GM18507 (cell line): ENCODE measurements around the gene CARS1.
A peak's percentile ranks its signal among the peaks of the same experiment; 100 is the strongest.

Source experiments
- DNase-seq: peaks from one replicate; pipeline ENCODE4 v3.0.0; 2011; ENCODE audit warnings: low read depth; ENCODE audit not compliant: insufficient read length; ENCODE audit errors: extremely low spot score
- FAIRE-seq: peaks from 2 replicates; lab custom pipeline; 2011; peaks lifted over from hg19 to GRCh38; lab: Jason Lieb, UNC

Gene CARS1

DNA sequence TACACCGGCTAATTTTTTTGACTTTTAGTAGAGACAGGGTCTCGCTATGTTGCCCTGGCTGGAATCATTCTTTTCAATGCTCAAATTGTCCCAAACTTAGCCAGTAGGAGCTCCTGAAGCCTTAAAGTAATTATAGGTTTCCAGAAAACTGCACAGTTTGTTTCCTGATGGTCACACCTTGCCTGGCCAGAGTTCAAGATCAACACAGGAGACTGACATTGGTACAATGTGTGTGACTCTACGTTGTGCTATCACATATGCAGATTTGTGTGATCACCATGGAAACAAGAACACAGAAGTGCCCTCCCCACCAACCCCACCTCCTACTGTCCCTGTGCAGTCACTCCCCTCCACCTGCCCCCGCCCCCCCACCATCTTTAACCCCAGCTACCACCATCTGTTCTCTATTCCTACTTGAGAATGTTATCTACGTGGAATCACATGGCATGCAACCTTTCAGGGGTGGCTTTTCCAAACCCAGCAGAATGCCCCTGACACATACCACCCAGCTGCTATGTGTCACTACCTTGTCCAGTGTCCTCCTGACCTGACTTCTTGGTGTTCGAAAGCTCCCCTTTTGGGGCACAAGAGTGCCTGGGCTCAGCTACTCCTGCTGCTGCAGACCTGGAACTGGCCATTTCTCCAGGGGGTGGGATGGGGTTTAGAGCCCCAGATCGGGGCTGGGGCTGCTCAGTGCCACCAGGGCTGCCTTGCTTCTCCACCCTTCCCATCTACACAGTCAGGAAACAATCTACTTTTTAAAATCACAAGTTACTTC is 59.0 kb downstream of the CARS1 start:
- DNase-seq (no peak), FAIRE-seq (no peak)

DNA sequence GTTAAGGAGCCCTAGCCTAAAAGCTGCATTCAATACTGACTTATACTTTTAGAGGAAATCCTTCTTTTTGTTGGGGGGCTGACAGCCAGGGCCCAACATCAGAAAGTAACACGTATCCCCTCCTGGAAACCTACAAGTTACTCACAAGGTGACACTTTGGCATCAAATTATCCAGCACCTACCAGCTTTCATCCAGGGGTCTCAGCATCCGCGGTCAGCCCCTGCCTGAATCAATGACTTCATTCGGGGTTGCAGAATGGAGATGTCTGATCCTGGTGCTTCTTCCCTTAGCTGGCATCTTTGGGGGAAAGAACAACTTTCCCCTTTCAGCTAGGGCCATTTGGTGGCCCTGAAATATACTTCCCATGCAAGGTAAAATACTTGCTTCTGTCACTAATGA is 59.8 kb downstream of the CARS1 start:
- no peak for FAIRE-seq
- DNase-seq: no peak

DNA sequence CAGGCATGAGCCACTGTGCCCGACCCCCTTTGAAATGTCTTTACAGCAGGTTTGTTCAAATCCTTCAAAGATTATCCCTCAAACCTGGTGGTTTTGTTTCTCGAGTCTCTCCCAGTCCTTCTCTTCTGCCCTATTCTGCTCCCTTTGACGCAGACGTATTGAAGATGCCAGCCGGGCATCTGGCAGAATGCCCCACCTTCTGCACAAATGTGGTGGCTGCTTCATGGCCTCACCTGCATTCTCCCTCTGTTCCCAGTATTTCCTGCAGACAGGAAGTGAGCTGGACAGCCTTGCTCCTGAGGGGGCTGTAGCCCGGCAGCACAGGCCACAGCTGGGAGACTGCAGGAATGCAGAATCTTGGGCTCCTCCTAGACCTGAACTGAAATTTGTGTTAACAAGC is 60.2 kb downstream of the CARS1 start:
- no peak for DNase-seq
- no peak for FAIRE-seq

DNA sequence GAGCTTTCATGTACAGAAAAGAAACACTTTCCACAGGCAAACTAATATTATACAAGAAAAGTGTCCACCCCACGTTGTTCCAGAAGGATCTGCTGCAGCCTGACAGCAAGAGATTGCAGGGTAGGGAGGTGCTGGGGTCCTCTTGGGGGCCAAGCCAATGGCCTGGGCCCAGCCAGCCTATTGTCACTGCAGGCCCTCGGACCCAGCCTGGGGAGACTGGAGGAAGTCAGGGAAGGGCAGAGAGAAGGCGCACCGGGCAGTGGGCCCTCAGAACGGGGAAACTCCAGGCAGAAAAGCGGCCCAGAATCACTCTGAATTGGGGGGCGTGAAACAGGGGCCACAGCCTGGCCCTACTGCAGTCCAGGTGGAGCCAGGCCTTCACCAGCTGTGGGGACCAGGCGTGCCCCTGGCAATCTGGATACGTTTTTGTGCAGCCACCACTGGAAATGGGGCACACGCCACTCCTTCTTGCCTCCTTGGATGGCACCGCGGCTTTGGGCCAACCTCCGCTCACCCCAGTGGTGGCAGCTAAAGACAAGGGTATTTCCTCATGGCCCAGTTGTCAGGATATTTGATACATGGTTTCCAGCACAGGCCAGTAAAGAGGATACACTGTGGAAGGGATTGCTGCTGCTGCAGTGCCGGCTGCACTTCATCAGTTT is 61.2 kb downstream of the CARS1 start:
- no peak for DNase-seq
- no peak for FAIRE-seq

DNA sequence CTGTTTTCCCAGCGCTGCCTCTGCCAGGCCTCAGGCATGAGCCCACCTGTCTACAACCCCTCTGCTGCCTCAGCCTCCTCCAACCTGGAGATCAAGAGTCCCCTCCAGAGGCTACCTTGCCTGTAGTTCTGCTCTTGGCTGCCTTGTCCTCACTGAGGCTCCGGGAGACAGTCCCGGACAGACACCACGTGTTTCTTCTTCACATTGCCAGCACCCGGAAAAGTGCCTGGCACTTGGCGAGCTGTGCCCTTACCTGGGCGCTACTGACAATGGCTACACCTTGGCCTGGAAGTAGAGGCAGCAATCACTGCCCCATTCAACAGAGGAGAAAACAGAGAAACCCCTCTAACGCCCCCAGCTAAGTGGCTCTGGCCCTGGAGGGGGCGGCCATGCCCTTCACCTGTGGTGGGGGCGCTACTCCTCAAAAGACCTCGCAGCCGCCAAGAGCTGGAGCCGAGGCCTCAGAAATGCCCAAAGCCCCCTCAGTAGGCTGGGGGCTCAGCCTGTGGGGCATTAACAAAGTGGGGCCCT is 62.1 kb downstream of the CARS1 start:
- no peak for FAIRE-seq

DNA sequence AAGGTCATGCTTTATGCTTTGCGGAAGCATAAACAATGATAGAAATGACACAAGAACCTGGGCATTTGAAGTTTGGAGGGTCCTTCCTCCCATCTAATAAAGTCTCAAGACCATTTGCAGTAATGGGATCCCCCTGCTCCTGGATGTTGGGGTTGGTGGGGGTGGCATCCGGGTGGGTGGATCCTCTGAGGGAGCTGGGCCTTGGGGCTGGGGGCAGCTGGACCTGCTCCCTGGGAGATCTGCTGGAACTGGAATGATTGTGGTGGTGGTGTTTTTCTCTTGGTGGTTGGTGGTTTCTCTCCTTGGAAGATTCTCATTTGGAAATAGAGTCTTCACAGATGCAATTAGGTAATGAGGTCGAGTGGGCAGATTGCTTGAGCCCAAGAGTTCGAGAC is 62.9 kb downstream of the CARS1 start:
- DNase-seq: no peak
- no peak for FAIRE-seq

More for the DNA sequence above, 62.1 kb downstream of the CARS1 start:
- no peak for DNase-seq

DNA sequence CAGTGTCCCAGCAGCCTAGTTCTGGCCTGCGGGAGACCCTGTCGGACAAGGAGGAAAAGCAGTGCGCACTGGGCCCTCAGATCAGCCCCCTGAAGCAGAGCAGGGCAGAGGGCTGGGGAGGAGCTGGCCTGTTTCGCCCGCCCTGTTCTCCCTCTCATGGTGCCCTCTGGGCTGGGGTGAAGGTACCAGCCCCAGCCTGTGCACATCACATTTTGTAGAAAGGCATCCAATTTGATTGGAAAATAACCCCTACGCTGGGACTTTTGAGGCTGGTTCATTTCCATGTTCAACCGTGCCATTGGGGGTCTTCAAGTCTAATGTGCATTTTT is 64.3 kb downstream of the CARS1 start:
- no peak for FAIRE-seq
- DNase-seq: no peak

DNA sequence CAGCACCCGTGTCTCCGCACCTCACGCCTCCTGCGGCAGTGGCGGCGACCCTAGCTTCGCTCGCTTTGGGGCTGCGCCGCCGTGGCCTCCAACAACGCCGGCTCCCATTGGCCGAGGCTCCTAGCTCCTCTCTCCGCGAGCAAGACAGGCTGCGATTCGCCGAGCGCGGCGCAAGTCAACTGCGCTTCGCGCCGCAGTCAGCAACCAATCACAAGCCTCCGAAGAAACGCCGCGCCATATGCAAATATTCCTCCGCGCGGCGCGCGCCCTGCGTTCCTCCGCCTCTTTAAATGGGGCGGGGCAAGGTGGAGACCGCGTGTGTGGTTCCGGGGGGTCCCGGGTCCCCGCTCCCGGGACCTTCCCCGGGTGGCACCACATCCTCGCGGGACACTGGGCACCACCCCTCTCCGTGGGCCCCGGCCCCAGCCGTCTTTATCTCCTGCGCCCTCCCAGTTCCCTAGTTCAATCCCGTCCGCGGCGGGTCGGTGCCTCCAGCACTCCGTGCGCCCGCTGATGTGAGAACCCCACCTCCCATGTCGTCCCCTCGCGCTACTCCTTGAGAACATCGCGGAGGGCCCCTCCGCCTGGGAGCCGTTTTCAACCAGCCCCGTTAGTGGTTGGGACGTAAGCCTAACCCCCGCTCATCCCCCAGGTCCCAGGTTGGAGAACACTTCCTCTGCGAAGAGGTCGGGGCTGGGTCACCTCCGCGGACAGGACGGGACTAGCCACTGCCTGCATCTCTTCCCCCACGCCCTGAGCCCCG is 64.8 kb downstream of the CARS1 start, which contains the start of gene NAP1L4:
TSS of gene NAP1L4 (minus strand) at position 96 of the 763 bp plus-strand sequence. CDS start 13,109 bp downstream, outside the sequence.
- DNase-seq (peak; percentile 99), FAIRE-seq (peak; percentile 96)

DNA sequence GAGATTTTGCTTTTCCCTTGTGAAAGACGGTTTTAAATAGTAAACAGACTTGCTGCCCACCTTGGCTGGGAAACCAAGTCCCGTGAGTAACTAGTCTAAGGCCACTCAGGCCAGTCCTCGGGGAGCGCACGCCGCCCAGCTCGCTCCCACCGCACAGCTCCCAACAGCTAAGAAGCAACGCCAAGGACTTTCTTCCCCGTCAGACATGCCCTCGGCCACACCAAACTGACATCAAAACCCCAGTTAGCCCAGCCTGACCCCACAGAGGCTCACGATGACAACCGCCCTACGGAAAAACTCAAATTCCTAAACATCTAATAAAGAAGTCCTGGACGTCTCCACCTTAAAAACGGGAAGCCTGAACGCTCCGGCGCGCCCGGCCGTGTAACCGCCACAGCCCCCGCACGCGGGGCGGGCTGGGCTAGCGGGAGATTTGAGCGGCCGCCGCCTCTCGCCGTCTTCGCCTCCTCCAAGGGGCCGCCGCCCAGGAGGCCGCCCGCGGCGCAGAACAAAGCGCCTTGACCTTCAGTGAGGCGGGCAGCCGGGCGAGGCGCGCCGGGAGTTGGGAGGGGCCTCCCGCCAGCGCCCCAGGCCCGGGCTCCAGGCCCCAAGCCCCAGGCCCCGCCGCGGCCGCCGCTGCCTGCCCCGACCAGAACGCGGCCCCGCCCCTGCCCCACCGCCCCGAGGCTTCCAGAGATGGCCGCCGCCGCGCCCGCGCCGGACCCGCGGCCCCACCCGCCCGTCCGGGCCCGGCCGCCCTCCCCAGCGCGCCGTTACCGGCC is 65.6 kb downstream of the CARS1 start:
- no peak for DNase-seq
- FAIRE-seq: no peak

DNA sequence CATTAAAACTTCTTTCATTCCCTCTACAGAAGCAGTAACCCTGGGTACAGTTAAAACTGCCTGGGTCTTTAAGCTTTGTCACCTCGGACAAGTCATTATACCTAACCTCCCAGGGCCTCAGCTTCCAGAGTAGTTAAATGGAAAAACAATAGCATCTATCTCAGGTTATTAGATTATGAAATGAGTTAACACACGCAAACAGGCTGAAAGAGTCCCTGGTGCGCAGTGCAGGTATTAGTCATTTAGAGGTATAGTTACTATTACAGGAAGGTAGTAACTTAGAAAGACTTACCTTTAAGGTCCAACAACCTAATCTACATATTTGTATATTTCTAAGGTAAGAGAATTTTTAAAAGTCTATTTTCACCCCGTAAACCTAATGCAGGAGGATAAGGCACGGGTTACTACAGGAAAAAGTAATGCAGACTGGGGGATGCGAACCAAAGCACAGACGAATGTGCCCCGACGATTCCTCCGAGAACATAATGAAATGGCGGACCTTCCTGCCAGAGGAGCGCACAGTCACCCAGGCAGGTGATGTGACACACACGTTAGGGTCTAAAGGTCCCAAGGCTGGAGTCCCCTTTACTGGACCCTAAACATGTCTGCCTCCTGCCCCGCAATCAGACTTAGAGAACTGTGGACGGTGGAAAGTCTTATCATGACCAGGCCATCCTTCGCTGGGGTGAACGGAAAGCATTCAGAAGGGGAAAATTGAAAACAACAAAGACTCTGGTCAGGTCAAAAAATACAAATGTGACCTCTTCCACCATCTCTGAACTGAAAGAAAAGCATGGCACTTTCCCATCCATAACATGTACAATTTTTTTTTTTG is 66.4 kb downstream of the CARS1 start:
- FAIRE-seq (no peak), DNase-seq (no peak)

DNA sequence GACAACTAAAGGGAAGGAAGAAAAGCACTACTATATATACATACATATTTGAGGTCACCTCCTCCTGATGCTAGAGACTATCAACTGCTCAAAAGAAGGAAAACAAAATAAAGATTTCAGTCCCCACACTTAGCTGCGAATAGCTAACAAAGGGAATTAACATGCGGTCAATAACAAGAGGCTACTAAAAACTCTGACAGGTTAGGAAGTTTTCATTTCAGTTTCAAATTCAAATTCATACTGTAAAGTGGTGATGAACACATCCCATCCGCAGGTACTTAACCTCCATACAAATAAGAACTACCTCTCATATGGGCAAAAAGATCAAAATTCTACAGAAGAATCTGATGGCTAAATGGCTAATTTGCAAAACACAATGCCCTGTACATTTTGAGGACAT is 67.7 kb downstream of the CARS1 start:
- FAIRE-seq (no peak), DNase-seq (no peak)

DNA sequence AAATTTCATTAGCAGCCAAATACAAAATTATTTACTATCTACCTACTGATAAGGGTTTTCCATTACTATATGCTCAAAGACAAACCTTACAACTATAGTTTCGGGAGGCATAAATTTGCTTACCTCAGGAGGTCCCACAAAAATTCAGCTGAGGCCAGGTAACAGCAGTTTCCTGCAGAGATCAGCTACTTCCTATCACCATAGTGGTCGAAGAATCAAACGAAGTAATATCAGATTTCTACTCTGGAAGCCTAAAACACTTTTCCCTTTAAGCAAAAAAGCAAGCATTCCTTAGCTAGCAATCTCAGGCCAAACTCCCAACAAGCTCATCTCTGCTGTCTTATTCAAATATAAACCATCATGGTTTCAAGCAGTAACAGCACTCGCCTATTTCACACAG is 68.2 kb downstream of the CARS1 start:
- no peak for DNase-seq

DNA sequence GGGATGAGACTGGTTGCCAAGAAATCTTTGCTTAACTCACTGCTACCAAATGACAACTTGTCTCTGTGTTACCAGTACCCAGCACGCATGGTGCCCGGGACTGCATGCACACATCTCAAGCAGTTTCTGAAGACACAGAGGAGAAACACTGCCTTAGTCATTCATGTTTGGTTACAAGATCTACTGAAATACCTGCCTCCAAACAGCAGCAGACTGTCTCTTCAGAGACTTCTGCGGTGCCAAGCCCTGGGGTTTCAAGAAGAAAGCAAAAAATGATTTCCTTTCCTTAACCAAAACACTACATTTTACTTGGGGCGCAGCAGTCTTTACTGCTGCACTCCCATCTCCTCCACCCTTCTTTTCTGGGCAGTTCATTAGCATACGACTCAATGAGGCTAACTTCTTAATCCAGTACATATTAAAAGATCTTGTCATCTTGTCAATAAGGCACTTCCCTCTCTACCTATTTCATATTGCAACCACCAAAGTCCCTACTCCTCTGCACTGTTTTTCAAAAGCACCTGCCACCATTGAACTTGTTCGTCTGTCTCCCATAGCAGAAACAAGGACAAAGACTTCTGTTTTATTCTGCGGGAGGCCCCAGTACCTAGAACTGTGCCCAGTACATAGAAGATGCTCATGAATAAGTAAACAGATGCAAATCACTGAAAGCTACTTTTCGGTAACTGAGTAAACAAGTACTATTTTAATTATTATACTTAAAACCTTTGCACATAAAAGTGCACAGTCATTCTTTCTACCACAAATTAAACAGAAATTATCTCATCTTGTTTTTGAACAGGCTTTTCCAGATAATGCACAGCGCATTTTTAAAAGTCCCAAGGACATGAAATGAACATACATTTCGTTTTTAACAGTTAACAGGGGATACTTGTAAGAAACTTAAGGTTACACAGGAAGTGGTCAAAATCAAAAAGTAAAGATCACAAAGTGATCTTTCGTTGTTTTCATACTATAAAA is 69.1 kb downstream of the CARS1 start:
- no peak for DNase-seq

More for the DNA sequence above, 68.2 kb downstream of the CARS1 start:
- FAIRE-seq: peak; percentile 50

DNA sequence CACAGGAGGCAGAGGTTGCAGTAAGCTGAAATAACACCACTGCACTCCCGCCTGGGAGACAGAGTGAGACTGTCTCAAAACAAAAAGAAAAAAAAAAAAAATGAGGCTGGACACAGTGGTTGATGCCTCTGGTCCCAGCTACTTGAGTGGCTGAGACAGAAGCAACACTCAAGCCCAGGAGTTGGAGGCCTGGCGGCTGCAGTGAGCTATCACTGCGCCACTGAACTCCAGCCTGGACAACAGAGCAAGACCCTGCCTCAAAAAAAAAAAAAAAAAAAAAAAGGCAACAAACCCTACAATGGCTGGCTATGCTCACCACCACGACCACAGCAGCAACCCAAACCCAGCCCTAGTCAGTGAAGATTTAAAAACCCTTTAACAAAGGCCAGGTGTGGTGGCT is 73.3 kb downstream of the CARS1 start:
- no peak for DNase-seq
- FAIRE-seq: no peak

More for the DNA sequence above, 69.1 kb downstream of the CARS1 start:
- no peak for FAIRE-seq

DNA sequence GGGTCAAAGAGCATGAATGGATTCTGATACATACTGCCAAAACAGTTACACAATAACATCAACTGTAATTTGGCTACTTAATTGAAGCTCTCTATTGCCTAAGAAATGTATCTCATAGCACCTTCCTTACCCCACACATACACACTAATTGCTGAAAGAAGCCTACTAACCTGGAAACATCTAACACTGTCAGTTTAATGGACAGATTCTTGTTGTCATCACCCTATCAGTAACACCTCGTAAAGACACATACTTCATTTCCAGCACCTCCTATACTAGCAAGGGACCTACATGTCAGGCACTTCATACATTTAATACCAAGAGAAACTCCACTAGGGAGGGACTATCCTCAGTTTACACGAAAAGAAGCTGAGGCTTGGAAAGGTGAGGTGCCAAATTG is 75.0 kb downstream of the CARS1 start:
- FAIRE-seq (no peak), DNase-seq (no peak)

DNA sequence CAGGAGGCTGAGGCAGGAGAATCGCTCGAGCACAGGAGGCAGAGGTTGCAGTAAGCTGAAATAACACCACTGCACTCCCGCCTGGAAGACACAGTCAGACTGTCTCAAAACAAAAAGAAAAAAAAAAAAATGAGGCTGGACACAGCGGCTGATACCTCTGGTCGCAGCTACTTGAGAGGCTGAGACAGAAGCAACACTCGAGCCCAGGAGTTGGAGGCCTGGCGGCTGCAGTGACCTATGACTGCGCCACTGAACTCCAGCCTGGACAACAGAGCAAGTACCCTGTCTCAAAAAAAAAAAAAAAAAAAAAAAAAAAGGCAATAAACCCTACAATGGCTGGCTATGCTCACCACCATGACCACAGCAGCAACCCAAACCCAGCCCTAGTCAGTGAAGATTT is 76.1 kb downstream of the CARS1 start:
- no peak for FAIRE-seq
- DNase-seq: no peak

DNA sequence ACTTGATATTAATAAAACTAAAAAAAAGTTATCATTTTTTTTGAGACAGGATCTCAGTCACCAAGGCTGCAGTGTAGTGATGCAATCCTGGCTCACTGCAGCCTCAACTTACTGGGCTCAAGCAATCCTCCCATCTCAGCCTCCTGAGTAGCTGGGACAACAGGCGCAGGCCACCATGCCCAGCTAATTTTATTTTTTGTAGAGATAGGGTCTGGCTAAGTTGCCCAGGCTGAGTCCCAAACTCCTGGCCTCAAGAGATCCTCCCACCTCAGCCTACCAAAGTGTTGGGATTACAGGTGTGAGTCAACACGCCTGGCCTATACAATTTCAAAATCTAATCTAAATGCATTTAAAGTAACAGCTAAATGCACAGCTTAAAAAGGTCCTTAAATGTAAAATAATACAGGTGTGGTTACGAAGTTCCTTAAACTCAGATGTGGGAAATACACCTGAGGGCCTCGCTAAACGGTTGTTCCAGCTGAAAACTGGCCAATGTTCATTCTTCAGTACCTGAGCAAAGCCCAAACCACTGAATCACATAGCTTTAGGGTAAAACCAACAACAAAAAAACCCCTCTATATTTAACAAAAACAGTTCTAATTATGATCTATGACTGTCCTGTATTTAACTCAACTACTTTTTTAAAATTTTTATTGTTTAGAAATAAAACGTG is 76.9 kb downstream of the CARS1 start:
- no peak for DNase-seq
- no peak for FAIRE-seq
